K562 treated with DMSO at 1 percent for 4 hours (cell line): ENCODE results near the gene SHISA2. TPM values are rescaled to one million over a fixed set of nuclear protein-coding genes. Genes with fewer than 3 reads are reported as not detected.

Source experiments
- total RNA-seq: library from RNA; unstranded; fragments of 300-600 nt; gene quantifications from 2 replicates; pipeline ENCODE4 v1.2.3, GENCODE V29; 2022; ENCODE audit not compliant: insufficient read depth

The SHISA2 gene
- total RNA-seq = not detected in 2 replicates

GRCh38 chr13:26051657-26052311, at the start of gene SHISA2:
Gene SHISA2, minus strand, starts transcription at chr13:26052016. Its CDS starts 1,041 bp downstream, at chr13:26050975.

Other genes starting within 250 kb of the SHISA2 start
- gene RNF6, start 170.3 kb upstream of the SHISA2 start, total RNA-seq = 14.5 and 16.6 TPM in 2 replicates
- gene CDK8, start 202.1 kb upstream of the SHISA2 start, total RNA-seq = 20.9 and 21.0 TPM in 2 replicates